Sigmoid colon (tissue), 7 donors: ENCODE data around the gene SFXN5. TPM values are rescaled to one million over a fixed set of nuclear protein-coding genes. Genes with fewer than 3 reads are reported as not detected.

Source experiments
- DNase-seq: peaks from one replicate; pipeline ENCODE4 v3.0.0-alpha.2; 2019
- H3K27ac ChIP-seq, 4 donors: fragments of 200-600 bp; sonication (generic); one replicate each; pipeline ENCODE4 v1.5.1; 2016 to 2019; ENCODE audit warnings: mild to moderate bottlenecking in 1 of 4
- H3K27me3 ChIP-seq, 3 donors: fragments of 200-600 bp; sonication (generic); one replicate each; pipeline ENCODE4 v1.5.1; 2019; ENCODE audit warnings: mild to moderate bottlenecking in 1 of 3
- H3K36me3 ChIP-seq, 4 donors: fragments of 200-600 bp; sonication (generic); one replicate each; pipeline ENCODE4 v1.5.1; 2016 to 2019
- H3K4me1 ChIP-seq, 4 donors: fragments of 200-600 bp; sonication (generic); one replicate each; pipeline ENCODE4 v1.5.1; 2017 to 2019
- H3K4me3 ChIP-seq, 4 donors: fragments of 200-600 bp; sonication (generic); one replicate each; pipeline ENCODE4 v1.5.1; 2017 to 2019; ENCODE audit warnings: mild to moderate bottlenecking in 2 of 4, moderate library complexity in 1 of 4
- H3K9me3 ChIP-seq, 4 donors: fragments of 200-600 bp in 3 of 4; sonication (generic) in 3 of 4; one replicate each; pipeline versions ENCODE4 v1.5.1 to v1.6.1; 2013 to 2019
- EP300 ChIP-seq, 4 donors: sonication (generic); formaldehyde crosslinking; IDR thresholded peaks; one replicate each; pipeline ENCODE4 v1.6.1; 2017; ENCODE audit warnings: antibody characterized with exemption in 4 of 4
- POLR2A ChIP-seq, 2 donors: fragments of 450-650 bp; IDR thresholded peaks; one replicate each; pipeline ENCODE4 v1.6.1; 2016; ENCODE audit warnings: antibody characterized with exemption in 2 of 2, mild to moderate bottlenecking in 2 of 2, moderate library complexity in 2 of 2
- POLR2AphosphoS5 ChIP-seq, 4 donors: sonication (generic); formaldehyde crosslinking; IDR thresholded peaks; one replicate each; pipeline ENCODE4 v1.6.1; 2017; ENCODE audit warnings: antibody characterized with exemption in 4 of 4
- WGBS, 2 donors: extraction: QIAGEN DNeasy Blood & Tissue Kit; methylation state at CpG; one replicate each; pipeline ENCODE4 v1.1.7; 2013; 5-methylcytosine and 5-hydroxymethylcytosine counted together
- intact Hi-C: fragments of 100-400 bp; cut with DNase I; formaldehyde crosslinking; loops from one replicate; pipeline ENCODE4 v1.15.1; 2023
- polyA plus RNA-seq, 3 donors: library from polyadenylated mRNA; stranded (reverse); fragments of 200-250 nt; gene quantifications; one replicate each; pipeline ENCODE4 v1.2.3, GENCODE V29; 2013
- total RNA-seq, 4 donors: library from RNA; depleted of rRNA; stranded (reverse); fragments of >200 nt; gene quantifications; one replicate each; pipeline ENCODE4 v1.1.0, GENCODE V29; 2016
- TF ChIP-seq, protein P1 (sequence below), 4 experiments: fragments of 450-650 bp in 3 of 4; fragments of 200-600 bp in 1 of 4; IDR thresholded peaks; one replicate each; pipeline ENCODE4 v1.5.1; 2016 to 2019; ENCODE audit warnings: antibody characterized with exemption in 4 of 4, mild to moderate bottlenecking in 3 of 4, moderate library complexity in 2 of 4
- donor health status: healthy with polysubstance abuse.
- donor health status: Bipolar disorder and iron deficiency.
- donor health status: healthy.

The SFXN5 gene
- total and polyA plus RNA-seq, 7 donors, result 5.4 to 27.1 (median 11.1) TPM

DNA sequence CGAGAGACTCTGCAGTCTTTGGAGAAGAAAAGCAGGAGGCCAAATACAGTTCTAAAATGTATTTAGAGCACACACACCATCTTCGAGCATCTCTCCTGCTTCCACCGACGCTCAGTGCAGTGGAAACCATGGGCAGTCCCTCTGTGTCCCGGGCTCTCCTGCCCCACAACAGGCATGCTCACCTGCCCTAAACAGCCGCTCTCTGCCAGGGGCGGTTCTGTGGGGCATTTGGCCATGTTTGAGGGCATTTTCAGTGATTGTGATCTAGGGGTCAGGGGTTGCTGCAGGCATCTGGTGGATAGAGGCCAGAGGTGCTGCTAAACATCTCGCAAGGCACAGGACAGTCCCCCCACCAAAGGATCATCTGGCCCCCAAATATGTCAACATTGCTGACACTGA, 98.4 kb downstream of the SFXN5 start:
- Histone ChIP-seq H3K36me3 (peaks cover 0 to 11% (median 0%) of the 10 kb centered on the region in 4 donors), H3K27ac (no peak overlapping the region), H3K4me3 (no peak overlapping the region), H3K9me3 (no peaks in the 10 kb centered on the region), H3K27me3 (no peaks in the 10 kb centered on the region), H3K4me1 (no peaks in the 10 kb centered on the region)
- 95% methylated on average over 8 of the region's 8 CpGs for WGBS, 2 donors
- TF ChIP-seq POLR2A (IDR thresholded peaks at IDR 0.05) (no peak), EP300 (IDR thresholded peaks at IDR 0.05) (no peak), POLR2AphosphoS5 (IDR thresholded peaks at IDR 0.05) (no peak)
- TF ChIP-seq, protein P1, sequence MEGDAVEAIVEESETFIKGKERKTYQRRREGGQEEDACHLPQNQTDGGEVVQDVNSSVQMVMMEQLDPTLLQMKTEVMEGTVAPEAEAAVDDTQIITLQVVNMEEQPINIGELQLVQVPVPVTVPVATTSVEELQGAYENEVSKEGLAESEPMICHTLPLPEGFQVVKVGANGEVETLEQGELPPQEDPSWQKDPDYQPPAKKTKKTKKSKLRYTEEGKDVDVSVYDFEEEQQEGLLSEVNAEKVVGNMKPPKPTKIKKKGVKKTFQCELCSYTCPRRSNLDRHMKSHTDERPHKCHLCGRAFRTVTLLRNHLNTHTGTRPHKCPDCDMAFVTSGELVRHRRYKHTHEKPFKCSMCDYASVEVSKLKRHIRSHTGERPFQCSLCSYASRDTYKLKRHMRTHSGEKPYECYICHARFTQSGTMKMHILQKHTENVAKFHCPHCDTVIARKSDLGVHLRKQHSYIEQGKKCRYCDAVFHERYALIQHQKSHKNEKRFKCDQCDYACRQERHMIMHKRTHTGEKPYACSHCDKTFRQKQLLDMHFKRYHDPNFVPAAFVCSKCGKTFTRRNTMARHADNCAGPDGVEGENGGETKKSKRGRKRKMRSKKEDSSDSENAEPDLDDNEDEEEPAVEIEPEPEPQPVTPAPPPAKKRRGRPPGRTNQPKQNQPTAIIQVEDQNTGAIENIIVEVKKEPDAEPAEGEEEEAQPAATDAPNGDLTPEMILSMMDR (IDR thresholded peaks at IDR 0.05), result no peak
- no peak for DNase-seq
- intact Hi-C loops, result loop anchor here (5.0 kb wide), 1 partner anchor 81 kb away; no protein-coding TSS in a partner anchor

DNA sequence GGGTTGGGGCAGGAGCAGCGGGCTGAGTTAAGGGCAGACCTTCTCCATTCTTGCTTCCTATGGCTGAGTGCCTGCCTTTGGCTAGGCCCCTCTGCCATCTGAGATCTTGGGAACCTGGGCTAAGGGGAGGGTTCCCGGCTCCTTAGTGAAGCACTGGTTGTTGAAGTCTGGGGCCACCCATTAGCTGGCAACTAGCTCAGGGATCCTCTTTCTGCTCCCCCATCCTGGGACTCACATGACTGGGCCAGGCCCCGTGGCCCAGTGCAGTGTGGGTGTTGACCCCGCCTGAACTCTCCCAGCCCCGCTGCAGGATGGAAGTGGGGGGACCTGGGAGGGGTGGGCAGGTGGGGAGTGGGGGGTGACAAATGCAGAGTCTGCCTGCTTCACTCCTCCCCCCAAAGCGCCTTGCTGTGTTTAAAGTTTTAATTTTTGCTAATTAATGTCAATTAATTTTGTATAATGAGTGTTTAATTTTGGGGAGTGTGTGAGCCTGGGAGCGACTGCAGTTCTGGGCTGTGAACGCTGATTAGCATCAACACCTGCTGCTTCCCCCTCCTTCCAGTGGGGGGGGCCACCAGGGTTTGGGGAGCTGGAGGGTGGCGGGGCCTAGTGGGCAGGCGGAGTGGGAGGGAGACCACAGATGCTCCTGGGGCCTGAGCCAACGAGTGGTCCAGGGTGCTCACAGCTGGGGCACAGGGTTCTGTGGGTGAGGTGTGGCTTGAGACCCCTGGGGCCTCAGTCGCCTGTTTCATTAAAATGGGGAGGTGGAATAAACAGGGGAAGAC, 99.0 kb downstream of the SFXN5 start:
- no peaks in the 10 kb centered on the region for H3K9me3 ChIP-seq
- no peaks in the 10 kb centered on the region for H3K4me1 ChIP-seq
- intact Hi-C loops, result loop anchor here (5.0 kb wide), 1 partner anchor 80 kb away; no protein-coding TSS in a partner anchor
- H3K27ac ChIP-seq, result no peak overlapping the region
- 90 to 91% methylated on average over 12 of the region's 12 CpGs for WGBS, 2 donors
- H3K36me3 ChIP-seq, result peaks cover 0 to 11% (median 0%) of the 10 kb centered on the region in 4 donors
- H3K27me3 ChIP-seq, result no peaks in the 10 kb centered on the region
- no peak for TF ChIP-seq EP300 (IDR thresholded peaks at IDR 0.05)
- no peak for TF ChIP-seq POLR2A (IDR thresholded peaks at IDR 0.05)
- TF ChIP-seq, protein P1 (IDR thresholded peaks at IDR 0.05), result no peak
- no peak for TF ChIP-seq POLR2AphosphoS5 (IDR thresholded peaks at IDR 0.05)
- no peak overlapping the region for H3K4me3 ChIP-seq
- no peak for DNase-seq

DNA sequence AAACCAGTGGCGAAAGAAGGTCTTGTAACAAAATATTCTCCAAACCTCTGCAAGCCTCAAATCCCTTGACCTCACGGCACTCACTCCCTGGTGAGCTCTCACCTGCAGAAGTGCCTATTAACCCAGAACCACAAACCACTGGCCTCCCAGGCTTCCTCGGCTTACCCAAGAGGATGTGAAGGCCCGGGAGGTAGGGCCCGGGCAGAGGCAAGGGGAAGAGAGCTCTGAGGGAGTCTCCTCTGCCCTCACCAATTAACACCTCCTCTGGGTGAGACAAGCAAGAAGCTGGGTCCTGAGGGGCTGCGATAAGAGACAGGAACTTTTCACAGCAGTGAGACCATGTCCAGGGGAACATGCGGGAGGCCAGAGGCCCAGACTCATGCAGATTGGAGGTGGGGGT, 100.5 kb downstream of the SFXN5 start:
- Histone ChIP-seq H3K27me3 (no peaks in the 10 kb centered on the region), H3K4me1 (no peaks in the 10 kb centered on the region), H3K4me3 (no peak overlapping the region), H3K36me3 (peaks cover 0 to 16% (median 0%) of the 10 kb centered on the region in 4 donors), H3K9me3 (no peaks in the 10 kb centered on the region), H3K27ac (no peak overlapping the region)
- DNase-seq, result no peak
- intact Hi-C loops, result loop anchor here (5.0 kb wide), 1 partner anchor 79 kb away; no protein-coding TSS in a partner anchor
- TF ChIP-seq POLR2AphosphoS5 (IDR thresholded peaks at IDR 0.05) (no peak), POLR2A (IDR thresholded peaks at IDR 0.05) (no peak), EP300 (IDR thresholded peaks at IDR 0.05) (no peak)
- TF ChIP-seq, protein P1 (IDR thresholded peaks at IDR 0.05), result no peak
- 93% methylated on average over 7 of the region's 7 CpGs for WGBS, 2 donors

DNA sequence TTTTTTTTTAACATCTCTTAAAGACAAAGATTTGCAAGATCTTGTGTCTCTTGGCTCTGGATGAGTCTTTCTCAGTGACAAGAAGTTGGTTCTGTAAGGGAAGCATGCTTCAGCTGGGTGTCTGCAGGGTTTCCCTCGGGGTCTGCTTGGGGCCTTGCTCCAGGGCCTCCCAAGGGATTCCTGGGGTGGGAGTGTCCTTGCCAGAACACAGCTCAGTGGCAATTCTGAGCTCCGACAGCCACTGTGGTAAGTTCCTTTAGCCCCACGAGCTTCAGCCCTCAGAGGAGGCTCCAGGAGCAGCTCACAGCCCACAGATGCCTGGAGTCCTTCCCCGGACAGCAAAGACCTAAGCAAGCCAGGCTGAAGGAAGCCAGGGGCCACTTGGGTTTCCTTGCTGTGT, 101.8 kb downstream of the SFXN5 start:
- DNase-seq, result no peak
- Histone ChIP-seq H3K4me3 (no peak overlapping the region), H3K36me3 (peaks cover 0 to 10% (median 0%) of the 10 kb centered on the region in 4 donors), H3K27ac (no peak overlapping the region), H3K4me1 (no peaks in the 10 kb centered on the region), H3K9me3 (no peaks in the 10 kb centered on the region), H3K27me3 (no peaks in the 10 kb centered on the region)
- TF ChIP-seq EP300 (IDR thresholded peaks at IDR 0.05), result no peak
- TF ChIP-seq POLR2A (IDR thresholded peaks at IDR 0.05), result no peak
- no peak for TF ChIP-seq POLR2AphosphoS5 (IDR thresholded peaks at IDR 0.05)
- TF ChIP-seq, protein P1 (IDR thresholded peaks at IDR 0.05), result no peak
- intact Hi-C loops, result loop anchor here (5.0 kb wide), 1 partner anchor 77 kb away; no protein-coding TSS in a partner anchor
- WGBS, 2 donors, result 68 to 90% methylated on average over 4 of the region's 4 CpGs
